ENCODE measurements around the gene FCN1. TPM values are rescaled to one million over a fixed set of nuclear protein-coding genes. Genes with fewer than 3 reads are reported as not detected.

The FCN1 gene
- total RNA-seq, 4 donors from 2014 or later, result 2.0 to 10.5 (median 4.3) TPM

- no peak for TF ChIP-seq CTCF (IDR thresholded peaks at IDR 0.05; ENCODE audit: low read depth)
Measured at GRCh38 chr9:134919303-134919702, 1.6 kb upstream of the FCN1 start.

GRCh38 chr9:134918646-134919045 lies 934 bp upstream of the FCN1 start:
- TF ChIP-seq CTCF (IDR thresholded peaks at IDR 0.05; ENCODE audit: low read depth), result no peak

GRCh38 chr9:134916161-134916665 lies 1.5 kb downstream of the FCN1 start:
- no peak for TF ChIP-seq CTCF (IDR thresholded peaks at IDR 0.05; ENCODE audit: low read depth)

GRCh38 chr9:134915046-134915985 lies 2.4 kb downstream of the FCN1 start:
- no peak for TF ChIP-seq CTCF (IDR thresholded peaks at IDR 0.05; ENCODE audit: low read depth)

GRCh38 chr9:134914501-134914834 lies 3.2 kb downstream of the FCN1 start:
- TF ChIP-seq CTCF (IDR thresholded peaks at IDR 0.05; ENCODE audit: low read depth), result no peak

- no peak for TF ChIP-seq CTCF (IDR thresholded peaks at IDR 0.05; ENCODE audit: low read depth)
Measured at GRCh38 chr9:134913713-134914500, 3.8 kb downstream of the FCN1 start.
